Activated B cell treated with CpG ODN at 0.5 μM for 24 hours (primary cell): ENCODE data around the gene SQSTM1. TPM values are rescaled to one million over a fixed set of nuclear protein-coding genes. Genes with fewer than 3 reads are reported as not detected.

Experiments
- ATAC-seq: fragments of 200-7000 bp; cut with Tn5 transposase; one replicate; pipeline ENCODE4 v1.10.0; 2021; ENCODE audit warnings: low read depth, mild to moderate bottlenecking, moderate library complexity
- CTCF ChIA-PET: fragments of 350-600 bp; sonication (Branson Sonifier 250); formaldehyde crosslinking; loops from one replicate; lab custom pipeline; 2021; ENCODE audit warnings: antibody characterized with exemption; lab: Charles Lee
- POLR2A ChIA-PET: fragments of 350-600 bp; sonication (Branson Sonifier 250); formaldehyde crosslinking; loops from one replicate; lab custom pipeline; 2021; ENCODE audit warnings: antibody characterized with exemption; lab: Charles Lee
- DNase-seq: peaks from one replicate; pipeline ENCODE4 v3.0.0; 2022
- H3K27ac Mint-ChIP-seq: one replicate; pipeline ENCODE4 v1.8.0; 2020; ENCODE audit warnings: mixed read lengths
- H3K27me3 Mint-ChIP-seq: one replicate; pipeline ENCODE4 v1.8.0; 2021; ENCODE audit warnings: mixed read lengths
- H3K36me3 Mint-ChIP-seq: one replicate; pipeline ENCODE4 v1.8.0; 2021; ENCODE audit warnings: low read depth, mixed read lengths
- H3K4me1 Mint-ChIP-seq: one replicate; pipeline ENCODE4 v1.8.0; 2021; ENCODE audit warnings: mixed read lengths
- H3K4me3 Mint-ChIP-seq: one replicate; pipeline ENCODE4 v1.8.0; 2020; ENCODE audit warnings: mild to moderate bottlenecking, mixed read lengths
- H3K9me3 Mint-ChIP-seq: one replicate; pipeline ENCODE4 v1.8.0; 2020; ENCODE audit warnings: mixed read lengths
- CTCF ChIP-seq: fragments of 200-600 bp; IDR thresholded peaks from one replicate; pipeline ENCODE4 v1.8.0; 2022; ENCODE audit warnings: antibody characterized with exemption, mild to moderate bottlenecking
- intact Hi-C: fragments of 100-400 bp; cut with micrococcal nuclease; formaldehyde crosslinking; loops from one replicate; pipeline ENCODE4 v1.15.1; 2024
- total RNA-seq: library from RNA; stranded (reverse); gene quantifications from 2 replicates; pipeline ENCODE4 v1.2.3, GENCODE V29; 2022

Gene SQSTM1
- total RNA-seq, 1 donor from 2014 or later, result 243 TPM

GRCh38 chr5:179814090-179814489 is 6.6 kb upstream of the SQSTM1 start:
- no peaks in the 10 kb centered on the region for H3K9me3 Mint-ChIP-seq
- POLR2A ChIA-PET, result interaction anchor here (0.5 kb wide), 1 partner anchor 84 kb away, joined by 7 read pairs; no protein-coding TSS in a partner anchor

GRCh38 chr5:179815491-179816249 is 5.0 kb upstream of the SQSTM1 start:
- Mint-ChIP-seq H3K27ac (no peak overlapping the region), H3K4me3 (peak overlapping the region; percentile 13), H3K27me3 (no peaks in the 10 kb centered on the region), H3K4me1 (peaks cover 38% of the 10 kb centered on the region), H3K9me3 (no peaks in the 10 kb centered on the region), H3K36me3 (peaks cover 12% of the 10 kb centered on the region)
- no peak for TF ChIP-seq CTCF
- ATAC-seq, result no peak
- POLR2A ChIA-PET, result interaction anchor here (5.2 kb wide), 1 partner anchor 9 kb away, joined by 58 read pairs; the partner anchor contains the start of gene MGAT4B
- intact Hi-C loops, result no loop called here
- DNase-seq, result no peak
- CTCF ChIA-PET, result no interaction called here

More at GRCh38 chr5:179814090-179814489, 6.6 kb upstream of the SQSTM1 start:
- TF ChIP-seq CTCF, result no peak
- Mint-ChIP-seq H3K27ac (no peak overlapping the region), H3K27me3 (no peaks in the 10 kb centered on the region), H3K36me3 (peaks cover 12% of the 10 kb centered on the region), H3K4me1 (peaks cover 25% of the 10 kb centered on the region), H3K4me3 (no peak overlapping the region)
- ATAC-seq (no peak), DNase-seq (no peak)
- CTCF ChIA-PET, result interaction anchor here (1.4 kb wide), 1 partner anchor 12 kb away, joined by 4 read pairs; no protein-coding TSS in a partner anchor
- intact Hi-C loops, result no loop called here

- H3K4me3 Mint-ChIP-seq, result peak overlapping the region; percentile 38
- no peak for DNase-seq
- H3K27me3 Mint-ChIP-seq, result no peaks in the 10 kb centered on the region
- CTCF ChIA-PET, result no interaction called here
- no peak overlapping the region for H3K27ac Mint-ChIP-seq
- POLR2A ChIA-PET, result interaction anchor here (5.2 kb wide), 1 partner anchor 10 kb away, joined by 58 read pairs; the partner anchor contains the start of gene MGAT4B
- no peak for ATAC-seq
- TF ChIP-seq CTCF, result no peak
- intact Hi-C loops, result no loop called here
- H3K36me3 Mint-ChIP-seq, result peaks cover 13% of the 10 kb centered on the region
- H3K9me3 Mint-ChIP-seq, result no peaks in the 10 kb centered on the region
- H3K4me1 Mint-ChIP-seq, result peaks cover 38% of the 10 kb centered on the region
Measured at GRCh38 chr5:179816401-179816795, 4.3 kb upstream of the SQSTM1 start.

GRCh38 chr5:179816796-179817469 is 3.8 kb upstream of the SQSTM1 start:
- Mint-ChIP-seq H3K27me3 (no peaks in the 10 kb centered on the region), H3K27ac (no peak overlapping the region), H3K9me3 (no peaks in the 10 kb centered on the region), H3K4me3 (peak overlapping the region; percentile 56), H3K36me3 (peaks cover 16% of the 10 kb centered on the region), H3K4me1 (peaks cover 42% of the 10 kb centered on the region)
- ATAC-seq (no peak), DNase-seq (no peak)
- ChIA-PET POLR2A (interaction anchor here (0.7 to 5.2 kb wide), 3 partner anchors 10 to 194 kb away, joined by 6 to 58 read pairs (median 6); partner anchors contain the start of gene MGAT4B), CTCF (no interaction called here)
- TF ChIP-seq CTCF, result no peak
- intact Hi-C loops, result no loop called here

- TF ChIP-seq CTCF, result no peak
- no peaks in the 10 kb centered on the region for H3K27me3 Mint-ChIP-seq
- H3K4me3 Mint-ChIP-seq, result peak overlapping the region; percentile 56
- H3K27ac Mint-ChIP-seq, result no peak overlapping the region
- intact Hi-C loops, result no loop called here
- ChIA-PET POLR2A (interaction anchor here (0.7 to 5.2 kb wide), 4 partner anchors 11 to 195 kb away, joined by 4 to 58 read pairs (median 6); partner anchors contain the start of gene MGAT4B), CTCF (no interaction called here)
- peaks cover 16% of the 10 kb centered on the region for H3K36me3 Mint-ChIP-seq
- H3K4me1 Mint-ChIP-seq, result peaks cover 47% of the 10 kb centered on the region
- H3K9me3 Mint-ChIP-seq, result no peaks in the 10 kb centered on the region
- ATAC-seq (no peak), DNase-seq (no peak)
Measured at GRCh38 chr5:179817470-179817840, 3.2 kb upstream of the SQSTM1 start.
